Gastrocnemius medialis (tissue), 4 donors: ENCODE results near the gene PTPRN2. TPM values are rescaled to one million over a fixed set of nuclear protein-coding genes. Genes with fewer than 3 reads are reported as not detected.

Experiments used
- ATAC-seq, 2 donors: fragments of 150-250 bp; one replicate each; pipeline ENCODE4 v1.9.1; 2016
- DNase-seq, 2 donors: peaks; one replicate each; pipeline ENCODE4 v3.0.0-alpha.2; 2019
- H3K27ac ChIP-seq, 4 donors: fragments of 200-600 bp; sonication (generic); 1 replicate in 1 of 4; 2 replicates in 3 of 4; pipeline ENCODE4 v1.5.1; 2016 to 2018; ENCODE audit warnings: mild to moderate bottlenecking in 2 of 4, moderate library complexity in 1 of 4
- H3K27me3 ChIP-seq, 3 donors: fragments of 200-600 bp; sonication (generic) in 2 of 3; 1 replicate in 1 of 3; 2 replicates in 2 of 3; pipeline versions ENCODE4 v1.5.1 to v1.6.0; 2016 to 2019; ENCODE audit warnings: mild to moderate bottlenecking in 1 of 3, moderate library complexity in 1 of 3
- H3K36me3 ChIP-seq, 2 donors: fragments of 200-600 bp; sonication (generic) in 1 of 2; one replicate each; pipeline ENCODE4 v1.5.1; 2017 to 2018
- H3K4me1 ChIP-seq, 2 donors: fragments of 200-600 bp; sonication (generic) in 1 of 2; one replicate each; pipeline ENCODE4 v1.5.1; 2016 to 2017; ENCODE audit warnings: mild to moderate bottlenecking in 2 of 2
- H3K4me3 ChIP-seq, 4 donors: fragments of 200-600 bp; sonication (generic) in 3 of 4; 1 replicate in 1 of 4; 2 replicates in 3 of 4; pipeline ENCODE4 v1.5.1; 2016 to 2019; ENCODE audit warnings: mild to moderate bottlenecking in 2 of 4
- H3K9me3 ChIP-seq, 3 donors: fragments of 200-600 bp; sonication (generic) in 2 of 3; 1 replicate in 1 of 3; 2 replicates in 2 of 3; pipeline ENCODE4 v1.5.1; 2016 to 2019
- POLR2A ChIP-seq, 2 donors: fragments of 450-650 bp; IDR thresholded peaks; one replicate each; pipeline ENCODE4 v1.6.1; 2017; ENCODE audit warnings: antibody characterized with exemption in 2 of 2, mild to moderate bottlenecking in 2 of 2, moderate library complexity in 2 of 2
- in situ Hi-C, 4 donors: fragments of 200-750 bp; cut with MboI; loops; one replicate each; pipeline versions ENCODE4 v1.15.0 to v1.8.0; 2017; ENCODE audit warnings: low sequenced_read_pairs in 4 of 4
- intact Hi-C: fragments of 100-400 bp; cut with DNase I; formaldehyde crosslinking; loops from one replicate; pipeline ENCODE4 v1.15.1; 2023; ENCODE audit warnings: low total_unique reads
- total RNA-seq, 4 donors: library from RNA; depleted of rRNA; stranded (reverse); fragments of >200 nt; gene quantifications; one replicate each; pipeline versions ENCODE4 v1.1.0 to v1.2.3, GENCODE V29; 2016
- TF ChIP-seq, protein P1 (sequence below), 5 experiments: fragments of 450-650 bp in 3 of 5; fragments of 200-600 bp in 2 of 5; sonication (generic) in 2 of 5; IDR thresholded peaks in 4 of 5; conservative IDR thresholded peaks in 1 of 5; 1 replicate in 4 of 5; 2 replicates in 1 of 5; pipeline ENCODE4 v1.5.1; 2016 to 2019; ENCODE audit warnings: antibody characterized with exemption in 5 of 5, mild to moderate bottlenecking in 3 of 5, moderate library complexity in 3 of 5

Gene PTPRN2
- total RNA-seq, 4 donors from 2014 or later = 0.66 to 0.85 (median 0.81) TPM

DNA sequence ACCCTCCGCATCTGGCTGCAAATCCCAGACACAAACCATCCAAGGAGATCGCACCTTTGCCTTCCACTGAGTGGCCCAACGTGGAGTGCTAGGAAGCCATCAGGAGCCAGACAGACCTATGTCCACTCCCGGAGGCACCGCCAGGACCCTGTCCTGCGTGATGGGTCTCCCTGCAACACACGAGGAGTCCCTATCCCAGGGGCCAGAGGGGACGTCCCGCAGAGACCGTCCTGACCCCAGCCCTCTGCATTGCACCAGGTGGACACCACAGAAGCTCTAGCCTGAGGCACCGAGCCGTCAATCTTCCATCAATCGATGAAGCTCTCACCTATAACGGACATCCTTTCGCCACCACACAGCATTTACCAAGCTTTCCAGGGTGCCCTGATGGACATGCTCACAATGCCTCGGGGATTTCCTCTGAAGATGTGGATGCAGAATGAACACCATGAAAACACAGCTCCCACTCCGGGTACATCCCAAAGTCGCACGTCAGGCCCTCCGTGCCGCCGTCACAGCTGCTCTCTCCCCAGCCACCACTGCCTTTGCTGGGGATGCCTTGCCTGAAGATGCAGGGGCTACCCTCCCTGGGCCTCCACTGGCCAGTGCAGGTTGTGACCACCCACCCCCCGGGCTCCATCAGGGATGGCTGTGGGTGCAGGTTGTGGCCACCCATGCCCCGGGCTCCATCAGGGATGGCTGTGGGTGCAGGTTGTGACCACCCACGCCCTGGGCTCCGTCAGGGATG is 54.1 kb downstream of the PTPRN2 start:
- Histone ChIP-seq H3K27me3 (no peaks in the 10 kb centered on the region), H3K27ac (no peak overlapping the region), H3K4me3 (no peak overlapping the region), H3K36me3 (no peaks in the 10 kb centered on the region), H3K9me3 (no peaks in the 10 kb centered on the region), H3K4me1 (no peaks in the 10 kb centered on the region)
- intact Hi-C loops = no loop called here
- DNase-seq (no peak), ATAC-seq (no peak)
- in situ Hi-C loops = no loop called here
- TF ChIP-seq, protein P1, sequence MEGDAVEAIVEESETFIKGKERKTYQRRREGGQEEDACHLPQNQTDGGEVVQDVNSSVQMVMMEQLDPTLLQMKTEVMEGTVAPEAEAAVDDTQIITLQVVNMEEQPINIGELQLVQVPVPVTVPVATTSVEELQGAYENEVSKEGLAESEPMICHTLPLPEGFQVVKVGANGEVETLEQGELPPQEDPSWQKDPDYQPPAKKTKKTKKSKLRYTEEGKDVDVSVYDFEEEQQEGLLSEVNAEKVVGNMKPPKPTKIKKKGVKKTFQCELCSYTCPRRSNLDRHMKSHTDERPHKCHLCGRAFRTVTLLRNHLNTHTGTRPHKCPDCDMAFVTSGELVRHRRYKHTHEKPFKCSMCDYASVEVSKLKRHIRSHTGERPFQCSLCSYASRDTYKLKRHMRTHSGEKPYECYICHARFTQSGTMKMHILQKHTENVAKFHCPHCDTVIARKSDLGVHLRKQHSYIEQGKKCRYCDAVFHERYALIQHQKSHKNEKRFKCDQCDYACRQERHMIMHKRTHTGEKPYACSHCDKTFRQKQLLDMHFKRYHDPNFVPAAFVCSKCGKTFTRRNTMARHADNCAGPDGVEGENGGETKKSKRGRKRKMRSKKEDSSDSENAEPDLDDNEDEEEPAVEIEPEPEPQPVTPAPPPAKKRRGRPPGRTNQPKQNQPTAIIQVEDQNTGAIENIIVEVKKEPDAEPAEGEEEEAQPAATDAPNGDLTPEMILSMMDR (IDR thresholded peaks at IDR 0.05 in 4 of 5, conservative IDR thresholded peaks at IDR 0.05 in 1 of 5) = no peak
- TF ChIP-seq POLR2A (IDR thresholded peaks at IDR 0.05) = no peak

DNA sequence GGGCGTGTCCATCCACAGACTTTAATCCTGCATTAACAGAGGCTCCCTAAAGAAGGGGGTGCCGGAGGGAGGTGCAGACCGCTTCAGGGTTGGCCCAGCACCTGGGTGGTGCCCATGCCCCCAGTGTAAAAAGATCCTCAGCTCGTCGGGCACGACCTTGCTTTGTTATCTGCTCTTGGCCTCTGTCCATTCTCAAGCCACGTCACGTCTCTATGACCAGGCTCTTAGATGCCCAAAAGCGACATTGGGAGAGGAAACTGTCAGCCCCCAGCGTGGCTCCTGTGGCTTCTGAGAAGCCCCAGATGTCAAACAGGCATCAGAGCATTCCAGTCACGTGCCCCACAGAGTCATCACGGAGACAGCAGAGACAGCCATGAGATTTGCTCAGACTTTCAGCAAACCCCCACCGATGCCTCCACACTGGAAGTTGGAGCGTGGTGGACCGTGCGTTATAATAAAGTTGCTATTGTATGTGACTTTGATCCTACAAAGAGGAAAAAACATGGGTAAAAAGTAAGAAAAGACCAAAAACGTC is 55.5 kb downstream of the PTPRN2 start:
- in situ Hi-C loops = no loop called here
- H3K9me3 ChIP-seq = no peaks in the 10 kb centered on the region
- no peak for ATAC-seq
- H3K36me3 ChIP-seq = no peaks in the 10 kb centered on the region
- TF ChIP-seq POLR2A (IDR thresholded peaks at IDR 0.05) = no peak
- TF ChIP-seq, protein P1 (IDR thresholded peaks at IDR 0.05 in 4 of 5, conservative IDR thresholded peaks at IDR 0.05 in 1 of 5) = no peak
- intact Hi-C loops = no loop called here
- no peaks in the 10 kb centered on the region for H3K4me1 ChIP-seq
- no peak for DNase-seq
- H3K27me3 ChIP-seq = peaks cover 0 to under 1% (median 0%) of the 10 kb centered on the region in 3 donors
- H3K27ac ChIP-seq = no peak overlapping the region
- H3K4me3 ChIP-seq = no peak overlapping the region

DNA sequence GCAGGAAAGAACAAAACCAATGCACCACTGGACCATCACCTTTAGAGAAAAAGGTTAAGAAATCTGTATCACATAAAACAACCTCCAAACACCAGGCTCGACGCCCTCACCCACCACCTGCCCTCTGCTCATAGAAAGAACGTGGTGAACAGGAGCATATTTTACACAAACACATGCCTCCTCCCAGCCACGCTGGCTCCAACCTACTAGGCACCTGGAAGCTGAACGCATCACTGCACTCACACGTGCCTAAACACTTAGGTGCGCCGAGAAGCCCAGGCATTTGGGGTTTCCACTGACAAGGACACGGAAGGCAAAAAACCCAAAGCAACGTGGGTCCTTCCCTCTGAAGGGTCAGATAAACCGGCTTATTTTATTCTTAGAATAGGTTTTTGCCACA is 56.0 kb downstream of the PTPRN2 start:
- H3K4me1 ChIP-seq = no peaks in the 10 kb centered on the region
- no peak overlapping the region for H3K4me3 ChIP-seq
- ATAC-seq = no peak
- DNase-seq = no peak
- no peaks in the 10 kb centered on the region for H3K9me3 ChIP-seq
- intact Hi-C loops = no loop called here
- H3K27ac ChIP-seq = no peak overlapping the region
- H3K36me3 ChIP-seq = no peaks in the 10 kb centered on the region
- no peak for TF ChIP-seq POLR2A (IDR thresholded peaks at IDR 0.05)
- TF ChIP-seq, protein P1 (IDR thresholded peaks at IDR 0.05 in 4 of 5, conservative IDR thresholded peaks at IDR 0.05 in 1 of 5) = no peak
- in situ Hi-C loops = no loop called here
- peaks cover 0 to 3% (median 0%) of the 10 kb centered on the region in 3 donors for H3K27me3 ChIP-seq

DNA sequence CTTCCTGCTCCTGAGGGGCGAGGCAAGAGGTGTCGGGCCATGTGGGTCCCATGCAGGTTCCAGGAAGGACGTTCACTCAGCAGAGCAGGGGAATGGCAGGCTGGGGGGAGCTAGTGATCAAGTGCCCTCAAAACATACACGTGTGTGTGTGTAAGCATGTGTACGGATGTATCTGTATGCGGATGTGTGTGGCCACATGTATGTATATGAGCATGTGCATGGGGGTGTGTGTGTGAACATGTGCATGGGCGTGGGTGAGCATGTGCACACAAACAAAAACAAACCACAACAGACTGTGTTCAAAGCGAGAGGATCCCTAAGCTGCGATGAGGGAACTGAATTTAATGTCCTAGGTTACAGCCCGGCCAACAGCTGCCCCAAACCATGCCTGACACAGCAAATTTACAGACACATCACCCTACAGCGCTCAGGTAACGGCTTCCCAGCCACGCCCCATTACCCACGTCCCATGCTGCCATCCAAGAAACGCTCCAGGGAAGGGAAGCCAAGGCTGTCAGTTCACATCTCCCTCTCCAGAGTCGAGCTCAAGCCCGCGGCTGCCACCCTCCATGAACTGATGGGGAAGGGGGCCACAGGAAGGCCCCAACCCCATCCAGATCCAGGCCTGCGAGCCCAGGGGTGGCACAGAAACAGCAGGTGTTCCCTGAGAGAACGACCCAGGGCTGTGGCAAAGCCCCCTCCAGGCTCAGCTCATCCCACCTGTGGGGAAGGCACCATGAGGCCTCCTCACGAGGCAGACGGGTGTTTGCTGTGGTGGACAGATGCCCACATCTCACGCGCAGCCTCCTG is 56.6 kb downstream of the PTPRN2 start:
- Histone ChIP-seq H3K9me3 (no peaks in the 10 kb centered on the region), H3K4me3 (no peak overlapping the region), H3K27ac (no peak overlapping the region), H3K36me3 (no peaks in the 10 kb centered on the region), H3K27me3 (peaks cover 0 to 3% (median 0%) of the 10 kb centered on the region in 3 donors), H3K4me1 (no peaks in the 10 kb centered on the region)
- DNase-seq (no peak), ATAC-seq (no peak)
- TF ChIP-seq, protein P1 (IDR thresholded peaks at IDR 0.05 in 4 of 5, conservative IDR thresholded peaks at IDR 0.05 in 1 of 5) = no peak
- TF ChIP-seq POLR2A (IDR thresholded peaks at IDR 0.05) = no peak
- in situ Hi-C loops (no loop called here), intact Hi-C loops (no loop called here)
